Fibroblast of skin of left quadriceps (primary cell): Measurements from ENCODE around the gene FANCC.
"Not testable (repeated sequence)": the region's sequence is repeated elsewhere in the genome, so short reads cannot be mapped to it uniquely, and the experiment has no call there.

Source experiments
- DNase-seq, 2 experiments: peaks; one replicate each; pipeline ENCODE4 v3.0.0-alpha.2; 2013; ENCODE audit warnings: low read depth in 2 of 2

Gene FANCC

GRCh38 chr9:95330720-95331404 is 13.4 kb upstream of the FANCC start:
- no peak for DNase-seq

DNA sequence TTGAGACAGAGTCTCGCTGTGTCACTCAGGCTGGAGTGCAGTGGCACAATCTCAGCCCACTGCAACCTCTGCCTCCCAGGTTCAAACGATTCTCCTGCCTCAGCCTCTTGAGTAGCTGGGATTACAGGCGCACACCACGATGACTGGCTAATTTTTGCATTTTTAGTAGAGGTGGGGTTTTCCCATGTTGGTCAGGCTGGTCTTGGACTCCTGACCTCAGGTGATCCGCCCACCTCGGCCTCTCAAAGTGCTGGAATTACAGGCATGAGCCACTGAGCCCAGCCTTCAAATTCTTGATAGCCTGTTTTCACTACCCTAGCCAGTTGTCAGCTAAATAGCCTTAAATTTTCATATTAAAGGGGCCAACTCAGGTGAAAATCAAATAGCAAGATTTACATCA is 11.6 kb upstream of the FANCC start:
- not testable (repeated sequence) for DNase-seq

DNA sequence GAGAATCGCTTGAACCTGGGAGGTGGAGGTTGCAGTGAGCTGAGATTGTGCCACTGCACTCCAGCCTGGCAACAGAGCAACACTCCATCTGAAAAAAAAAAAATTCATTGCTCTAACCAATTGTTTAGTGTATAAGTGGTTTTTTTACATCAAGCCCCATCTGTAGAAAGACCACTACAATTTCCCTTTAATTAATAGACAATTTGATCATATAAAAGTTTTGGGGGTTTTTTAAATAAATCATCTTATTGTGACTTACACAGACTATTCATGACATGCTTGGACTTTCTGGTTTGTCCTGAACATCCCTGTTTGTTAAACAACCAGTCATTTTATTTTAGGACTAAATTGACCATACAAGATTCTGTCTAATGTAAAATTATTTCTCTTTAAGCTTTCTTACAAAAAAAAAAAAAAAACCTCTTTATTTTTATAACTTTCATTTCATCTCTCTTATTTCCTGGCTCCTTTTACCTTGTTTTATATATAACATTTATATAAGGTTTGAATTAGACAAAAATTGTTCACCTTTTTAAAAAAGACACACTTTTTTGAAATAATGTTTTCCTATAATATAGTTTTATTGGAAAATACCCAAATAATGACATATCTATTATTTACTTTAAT is 9.8 kb upstream of the FANCC start:
- DNase-seq, result no peak

GRCh38 chr9:95325221-95325620 is 7.7 kb upstream of the FANCC start:
- DNase-seq, result no peak

DNA sequence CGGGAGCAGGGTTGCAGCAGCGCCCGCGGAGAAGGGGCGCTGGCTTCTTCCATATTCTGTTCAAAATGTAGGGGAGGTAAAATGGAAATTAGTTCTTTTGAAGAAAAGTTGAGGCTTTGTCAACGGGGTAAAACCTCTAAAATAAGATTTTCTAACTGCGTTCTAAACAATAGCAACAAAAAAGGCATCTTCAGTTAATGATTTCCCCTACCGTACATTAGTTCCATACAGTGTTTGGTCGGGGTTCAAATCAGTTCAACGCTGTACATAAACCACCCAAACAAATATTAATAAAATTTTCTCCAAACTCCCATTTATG is 343 bp upstream of the FANCC start:
- DNase-seq, result no peak

DNA sequence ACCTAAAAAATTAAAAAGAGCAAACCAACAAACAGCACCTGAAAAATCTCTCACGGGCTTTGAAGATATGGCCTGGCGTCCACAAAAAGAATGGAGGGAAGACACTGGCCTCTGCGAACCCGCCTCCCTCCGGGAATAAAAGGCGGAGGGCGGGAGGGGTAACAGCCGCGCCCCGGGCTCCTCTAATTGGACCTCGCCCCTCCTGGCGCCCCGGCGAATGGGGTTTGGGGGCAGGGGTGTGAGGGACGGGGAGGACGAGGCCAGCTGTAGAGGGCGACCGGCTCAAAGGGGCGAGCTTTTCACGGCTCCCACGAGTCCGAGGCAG is 753 bp downstream of the FANCC start:
- peak; percentile 15 to 26 for DNase-seq

GRCh38 chr9:95316274-95316673 is 1.2 kb downstream of the FANCC start:
- DNase-seq, result no peak

DNA sequence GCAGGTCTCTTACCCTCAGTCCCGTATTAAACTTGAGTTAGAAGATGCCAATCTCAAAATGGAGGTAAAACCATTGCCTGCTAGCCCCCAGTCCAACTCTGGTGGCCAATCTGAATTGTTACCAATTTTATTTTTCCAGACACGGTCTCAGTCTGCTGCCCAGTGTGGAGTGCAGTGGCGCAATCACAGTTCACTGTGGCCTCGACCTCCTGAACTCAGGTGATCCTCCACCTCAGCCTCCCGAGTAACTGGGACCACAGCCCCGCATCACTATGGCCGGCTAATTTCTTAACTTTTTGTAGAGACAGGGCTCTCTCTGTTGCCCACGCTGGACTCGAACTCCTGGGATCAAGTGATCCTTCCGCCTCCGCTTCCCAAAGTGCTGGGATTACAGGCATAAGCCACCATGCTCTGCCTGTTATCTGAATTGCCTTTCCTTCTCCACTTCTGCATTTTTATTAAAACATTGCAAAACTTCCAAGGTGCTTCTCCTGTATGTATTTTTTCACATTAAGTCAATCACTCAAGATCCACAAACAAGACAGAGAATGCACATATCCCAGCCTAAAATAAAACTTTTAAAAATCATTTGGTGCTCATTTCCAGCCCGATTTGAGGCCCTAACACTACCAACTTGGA is 2.3 kb downstream of the FANCC start:
- DNase-seq, result no peak

GRCh38 chr9:95313010-95313498 is 4.5 kb downstream of the FANCC start:
- peak; percentile 27 to 34 for DNase-seq

DNA sequence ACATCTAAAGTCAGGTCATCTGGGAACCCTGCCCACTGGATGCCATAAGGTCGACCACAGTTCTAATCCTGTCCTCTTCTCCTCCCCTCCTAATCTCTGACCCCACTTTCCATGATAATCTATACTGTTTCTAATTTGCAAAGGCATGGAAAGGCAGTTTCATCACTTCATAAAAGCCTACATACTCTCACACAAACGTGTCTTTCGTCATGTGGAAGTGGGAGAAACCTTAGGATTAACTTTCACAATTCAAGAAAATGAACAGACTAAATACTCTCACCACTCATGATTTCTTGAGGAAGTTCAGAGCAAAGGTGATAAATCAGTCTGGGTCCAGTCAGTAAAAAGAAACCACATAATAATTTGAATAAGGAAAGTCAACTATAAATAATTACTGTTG is 5.5 kb downstream of the FANCC start:
- no peak for DNase-seq

- DNase-seq, result no peak
Observed at GRCh38 chr9:95307538-95307937, 10.0 kb downstream of the FANCC start.

- DNase-seq, result no peak
Observed at GRCh38 chr9:95306819-95307218, 10.7 kb downstream of the FANCC start.

DNA sequence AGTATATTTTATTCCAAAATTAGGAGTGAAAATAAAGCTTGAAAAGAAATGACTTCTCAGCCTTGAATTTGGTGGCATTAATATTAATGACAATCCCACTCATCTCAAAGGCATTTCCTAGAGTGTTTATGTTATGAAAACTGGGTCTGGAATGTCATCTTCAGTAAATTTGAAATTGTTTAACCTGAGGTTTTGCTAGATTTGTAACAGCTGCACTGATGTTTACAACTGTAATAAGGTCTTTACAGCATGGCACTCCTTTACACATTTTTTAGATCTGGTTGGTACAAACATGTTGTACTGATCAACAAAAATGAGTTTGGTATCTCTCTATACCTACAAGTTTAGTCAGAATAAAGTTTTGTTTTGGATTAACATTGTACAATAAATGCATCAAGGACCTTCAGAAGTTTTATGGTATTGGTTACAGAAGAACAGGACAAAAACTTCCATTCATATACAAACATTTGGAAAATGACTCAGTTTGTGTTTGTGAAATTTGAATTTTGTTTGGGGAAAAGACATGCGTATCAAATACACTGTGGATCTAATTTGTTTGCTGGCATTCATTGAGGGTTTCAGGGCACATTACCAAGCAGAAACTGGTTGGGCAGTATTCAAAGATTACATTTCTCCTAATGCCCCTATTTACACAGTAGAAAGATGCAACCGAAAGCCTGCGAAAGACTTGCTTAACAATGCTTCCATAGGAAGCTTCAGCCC is 11.6 kb downstream of the FANCC start:
- peak; percentile 7 to 17 for DNase-seq

DNA sequence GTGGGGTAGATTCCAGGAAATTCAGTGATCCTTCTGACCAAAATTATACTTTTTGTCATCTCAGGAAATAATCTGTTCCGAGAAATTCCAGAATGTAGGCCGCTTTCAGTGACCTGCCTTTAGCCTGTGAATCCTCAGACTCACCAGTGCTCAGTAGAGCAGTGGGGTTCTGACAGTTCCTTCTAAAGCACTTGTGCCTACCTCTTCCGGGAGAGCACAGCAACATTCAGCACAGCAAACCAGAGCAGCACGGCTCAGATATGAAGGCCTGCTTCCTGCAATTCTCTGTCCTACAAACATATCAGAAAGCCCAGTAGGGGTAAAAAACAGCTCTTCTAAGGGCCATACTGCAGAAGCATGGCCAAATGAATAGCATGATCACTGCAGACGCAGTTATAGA is 15.0 kb downstream of the FANCC start:
- no peak for DNase-seq

DNA sequence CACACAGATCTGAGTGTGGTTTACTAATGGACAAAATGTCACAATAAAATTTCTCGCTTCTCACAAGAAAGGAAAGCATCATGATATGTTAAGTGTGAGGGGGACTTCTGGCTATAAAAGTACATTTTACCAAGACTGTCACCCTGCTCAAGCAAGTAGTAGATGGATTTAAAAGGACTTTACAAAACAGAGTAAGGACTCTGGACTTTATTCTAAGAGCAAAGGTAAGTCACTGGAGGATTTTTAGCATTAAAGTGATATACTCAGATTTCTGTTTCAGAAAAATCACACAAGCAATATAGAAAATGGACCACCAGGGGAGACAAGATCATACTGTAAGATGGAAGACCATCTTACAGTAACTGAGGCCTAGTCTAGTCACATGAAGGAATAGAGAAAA is 19.7 kb downstream of the FANCC start:
- DNase-seq, result no peak

DNA sequence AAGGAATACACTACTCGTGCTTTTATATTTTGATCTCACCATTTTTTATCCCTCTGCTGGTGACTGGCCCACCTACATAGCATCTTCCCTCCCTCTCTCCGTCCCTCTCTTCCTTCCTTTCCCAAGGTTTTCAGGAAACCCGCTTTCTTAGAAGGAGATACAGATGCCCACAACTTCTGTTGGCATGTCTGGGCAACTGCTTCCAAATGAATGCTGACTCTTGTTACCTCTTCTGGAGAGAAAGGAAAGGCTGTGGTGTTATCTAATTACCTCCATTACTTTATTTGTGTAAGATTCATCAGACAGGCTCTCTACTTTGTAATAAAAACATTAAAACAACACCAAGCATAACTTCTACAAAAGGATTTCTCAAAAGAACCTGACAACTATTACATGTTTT is 20.2 kb downstream of the FANCC start:
- DNase-seq, result no peak

DNA sequence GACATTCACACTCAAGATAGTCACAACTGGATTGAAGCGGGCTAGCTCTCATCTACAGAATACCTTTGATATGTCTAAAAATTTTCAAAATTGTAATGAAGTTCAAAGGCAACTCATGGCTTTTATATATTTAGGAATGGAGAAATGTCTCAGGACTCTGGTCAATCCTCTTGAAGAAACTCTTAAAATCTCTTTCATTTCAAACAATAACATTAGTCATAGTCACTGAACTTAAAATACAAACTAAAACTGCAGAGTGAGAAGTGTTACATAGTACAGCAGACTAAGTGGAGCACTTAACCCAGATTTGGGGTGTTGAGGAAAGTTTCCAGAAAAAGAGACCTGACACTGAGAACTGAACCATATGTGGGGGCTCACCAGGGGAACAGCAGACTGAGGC is 20.7 kb downstream of the FANCC start:
- no peak for DNase-seq

GRCh38 chr9:95293296-95293695 is 24.2 kb downstream of the FANCC start:
- not testable (repeated sequence) for DNase-seq

DNA sequence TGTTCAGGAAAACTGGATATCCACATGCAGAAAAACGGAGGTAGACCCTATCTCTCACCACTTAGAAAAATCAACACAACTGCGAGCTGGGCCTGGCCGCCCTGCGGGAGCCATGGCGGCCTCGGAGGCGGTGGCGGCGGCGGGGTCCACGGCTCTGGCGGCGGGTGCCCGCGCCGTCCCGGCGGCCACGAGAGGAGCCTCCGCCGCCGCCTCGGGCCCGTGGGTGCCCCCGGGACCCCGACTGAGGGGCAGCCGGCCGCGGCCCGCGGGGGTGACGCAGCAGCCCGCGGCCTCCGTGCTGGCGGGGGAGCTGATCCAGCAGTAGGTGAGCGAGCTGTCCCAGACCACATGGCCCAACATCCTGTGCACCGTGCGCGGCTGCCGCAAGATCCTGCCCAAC is 25.3 kb downstream of the FANCC start:
- DNase-seq, result no peak

DNA sequence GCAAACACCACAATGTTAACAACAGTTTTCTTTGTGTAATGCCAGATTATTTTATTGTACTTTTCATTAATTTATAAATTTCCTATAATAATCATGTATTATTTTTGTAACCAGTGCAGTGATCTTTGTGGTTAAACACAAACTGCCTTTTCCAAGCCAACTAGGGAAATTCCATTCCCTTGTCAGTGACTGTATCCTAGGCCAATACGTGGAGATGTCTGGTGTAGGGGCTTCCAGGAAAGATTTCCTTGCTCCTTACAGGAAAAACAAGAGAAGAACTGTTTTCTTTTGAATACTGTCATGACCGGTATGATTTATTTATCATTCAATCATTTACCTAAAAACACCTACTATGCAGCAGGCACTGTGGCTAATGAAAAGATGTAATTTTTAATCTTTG is 31.4 kb downstream of the FANCC start:
- no peak for DNase-seq

DNA sequence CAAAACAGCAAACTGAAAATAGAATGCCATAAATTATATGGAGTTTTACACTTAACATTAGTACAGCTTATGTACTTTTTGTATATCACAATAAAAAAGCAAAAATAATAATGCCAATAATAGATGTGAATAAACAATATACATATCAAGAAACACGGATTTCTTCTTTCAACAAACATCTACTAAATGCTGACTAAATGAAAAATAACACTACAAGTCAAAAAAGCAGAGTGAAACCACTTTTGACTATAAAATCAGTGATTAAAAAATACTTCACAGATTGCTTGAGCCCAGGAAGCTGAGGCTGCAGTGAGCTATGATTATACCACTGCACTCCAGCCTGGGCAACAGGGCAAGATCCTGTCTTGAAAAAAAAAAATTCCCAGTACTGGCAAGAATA is 32.2 kb downstream of the FANCC start:
- DNase-seq, result no peak

- DNase-seq, result no peak
Observed at GRCh38 chr9:95284162-95285080, 33.1 kb downstream of the FANCC start.
